ENCODE measurements around the gene XYLT1.

XYLT1 gene

GRCh38 chr16:17213974-17214373 lies 256.8 kb downstream of the XYLT1 start:
- H2BK12ac ChIP-seq (ENCODE audit: low read length in 2 of 2) = no peak overlapping the region
- 56% methylated on average over 3 of the region's 3 CpGs for WGBS

GRCh38 chr16:17213025-17213424 lies 257.7 kb downstream of the XYLT1 start:
- no peak overlapping the region for H2BK5ac ChIP-seq (ENCODE audit: low read depth, low read length, poor library complexity, severe bottlenecking)
- H2AK5ac ChIP-seq (ENCODE audit: low read length, severe bottlenecking) = no peak overlapping the region
- no peak overlapping the region for H3K23ac ChIP-seq (ENCODE audit: low read length in 2 of 2)
- no peak overlapping the region for H3K27ac ChIP-seq (ENCODE audit: low read length, poor library complexity, severe bottlenecking)
- H4K8ac ChIP-seq (ENCODE audit: low read length) = no peak overlapping the region
- H3K9ac ChIP-seq (ENCODE audit: low read length) = no peak overlapping the region
- peaks cover 8% of the 10 kb centered on the region for H3K9me3 ChIP-seq (ENCODE audit: control insufficient read depth, low read length)
- H3K4me2 ChIP-seq (ENCODE audit: low read length, poor library complexity, severe bottlenecking) = no peak overlapping the region
- no peaks in the 10 kb centered on the region for H3K27me3 ChIP-seq (ENCODE audit: control insufficient read depth in 1 of 2, insufficient read depth in 1 of 2, low read length in 2 of 2)
- no peak overlapping the region for H2BK12ac ChIP-seq (ENCODE audit: low read length in 2 of 2)
- H3K4me3 ChIP-seq (ENCODE audit: insufficient read depth in 1 of 2, low read depth in 1 of 2, low read length in 2 of 2) = no peak overlapping the region
- H2AFZ ChIP-seq (ENCODE audit: low read depth, low read length) = no peak overlapping the region
- no peak overlapping the region for H3K4ac ChIP-seq (ENCODE audit: low read depth in 1 of 2, low read length in 2 of 2)
- no peak overlapping the region for H3K14ac ChIP-seq (ENCODE audit: low read length in 2 of 2)
- H3K18ac ChIP-seq (ENCODE audit: low read depth in 1 of 2, low read length in 2 of 2) = no peak overlapping the region
- no peak overlapping the region for H4K91ac ChIP-seq (ENCODE audit: low read length)
- H2BK15ac ChIP-seq (ENCODE audit: low read depth, poor library complexity, severe bottlenecking) = no peak overlapping the region
- H3K36me3 ChIP-seq (ENCODE audit: control insufficient read depth in 1 of 2, insufficient read depth in 2 of 2, low read depth in 1 of 2, low read length in 2 of 2) = peaks cover 0 to 21% of the 10 kb centered on the region in 2 experiments
- no peaks in the 10 kb centered on the region for H3K79me1 ChIP-seq (replicated peaks; ENCODE audit: low read length, poor library complexity, severe bottlenecking)
- H2BK120ac ChIP-seq (ENCODE audit: low read depth, low read length) = no peak overlapping the region
- DNase-seq = no peak
- no peaks in the 10 kb centered on the region for H3K4me1 ChIP-seq (ENCODE audit: control insufficient read depth, insufficient read depth, low read depth, low read length)
- WGBS = 66% methylated on average over 2 of the region's 2 CpGs

More at GRCh38 chr16:17213974-17214373, 256.8 kb downstream of the XYLT1 start:
- no peak overlapping the region for H3K4ac ChIP-seq (ENCODE audit: low read depth in 1 of 2, low read length in 2 of 2)
- no peak overlapping the region for H2BK15ac ChIP-seq (ENCODE audit: low read depth, poor library complexity, severe bottlenecking)
- no peak overlapping the region for H3K18ac ChIP-seq (ENCODE audit: low read depth in 1 of 2, low read length in 2 of 2)
- H3K27ac ChIP-seq (ENCODE audit: low read length, poor library complexity, severe bottlenecking) = no peak overlapping the region
- no peak overlapping the region for H2AK5ac ChIP-seq (ENCODE audit: low read length, severe bottlenecking)
- no peak overlapping the region for H4K91ac ChIP-seq (ENCODE audit: low read length)
- peaks cover 8% of the 10 kb centered on the region for H3K9me3 ChIP-seq (ENCODE audit: control insufficient read depth, low read length)
- H4K8ac ChIP-seq (ENCODE audit: low read length) = no peak overlapping the region
- H2BK5ac ChIP-seq (ENCODE audit: low read depth, low read length, poor library complexity, severe bottlenecking) = no peak overlapping the region
- no peak overlapping the region for H3K14ac ChIP-seq (ENCODE audit: low read length in 2 of 2)
- H3K4me2 ChIP-seq (ENCODE audit: low read length, poor library complexity, severe bottlenecking) = no peak overlapping the region
- no peak overlapping the region for H3K23ac ChIP-seq (ENCODE audit: low read length in 2 of 2)
- no peaks in the 10 kb centered on the region for H3K27me3 ChIP-seq (ENCODE audit: control insufficient read depth in 1 of 2, insufficient read depth in 1 of 2, low read length in 2 of 2)
- no peak overlapping the region for H2BK120ac ChIP-seq (ENCODE audit: low read depth, low read length)
- H2AFZ ChIP-seq (ENCODE audit: low read depth, low read length) = no peak overlapping the region
- H3K9ac ChIP-seq (ENCODE audit: low read length) = no peak overlapping the region
- no peaks in the 10 kb centered on the region for H3K79me1 ChIP-seq (replicated peaks; ENCODE audit: low read length, poor library complexity, severe bottlenecking)
- H3K4me1 ChIP-seq (ENCODE audit: control insufficient read depth, insufficient read depth, low read depth, low read length) = no peaks in the 10 kb centered on the region
- H3K4me3 ChIP-seq (ENCODE audit: insufficient read depth in 1 of 2, low read depth in 1 of 2, low read length in 2 of 2) = no peak overlapping the region
- DNase-seq = no peak
- peaks cover 0 to 21% of the 10 kb centered on the region in 2 experiments for H3K36me3 ChIP-seq (ENCODE audit: control insufficient read depth in 1 of 2, insufficient read depth in 2 of 2, low read depth in 1 of 2, low read length in 2 of 2)

GRCh38 chr16:17212606-17213005 lies 258.2 kb downstream of the XYLT1 start:
- WGBS = 45% methylated on average over 6 of the region's 6 CpGs

GRCh38 chr16:17211797-17212196 lies 259.0 kb downstream of the XYLT1 start:
- Histone ChIP-seq H2BK5ac (ENCODE audit: low read depth, low read length, poor library complexity, severe bottlenecking) (no peak overlapping the region), H2BK120ac (ENCODE audit: low read depth, low read length) (no peak overlapping the region), H3K79me1 (replicated peaks; ENCODE audit: low read length, poor library complexity, severe bottlenecking) (no peaks in the 10 kb centered on the region), H3K4ac (ENCODE audit: low read depth in 1 of 2, low read length in 2 of 2) (no peak overlapping the region), H3K14ac (ENCODE audit: low read length in 2 of 2) (no peak overlapping the region), H4K91ac (ENCODE audit: low read length) (no peak overlapping the region), H2BK12ac (ENCODE audit: low read length in 2 of 2) (no peak overlapping the region), H4K8ac (ENCODE audit: low read length) (no peak overlapping the region), H2AFZ (ENCODE audit: low read depth, low read length) (no peak overlapping the region), H3K23ac (ENCODE audit: low read length in 2 of 2) (no peak overlapping the region), H3K27me3 (ENCODE audit: control insufficient read depth in 1 of 2, insufficient read depth in 1 of 2, low read length in 2 of 2) (no peaks in the 10 kb centered on the region), H2AK5ac (ENCODE audit: low read length, severe bottlenecking) (no peak overlapping the region), H3K27ac (ENCODE audit: low read length, poor library complexity, severe bottlenecking) (no peak overlapping the region), H3K4me3 (ENCODE audit: insufficient read depth in 1 of 2, low read depth in 1 of 2, low read length in 2 of 2) (no peak overlapping the region), H3K4me1 (ENCODE audit: control insufficient read depth, insufficient read depth, low read depth, low read length) (no peaks in the 10 kb centered on the region), H3K9me3 (ENCODE audit: control insufficient read depth, low read length) (peaks cover 8% of the 10 kb centered on the region), H3K18ac (ENCODE audit: low read depth in 1 of 2, low read length in 2 of 2) (no peak overlapping the region), H2BK15ac (ENCODE audit: low read depth, poor library complexity, severe bottlenecking) (no peak overlapping the region), H3K4me2 (ENCODE audit: low read length, poor library complexity, severe bottlenecking) (no peak overlapping the region), H3K36me3 (ENCODE audit: control insufficient read depth in 1 of 2, insufficient read depth in 2 of 2, low read depth in 1 of 2, low read length in 2 of 2) (peaks cover 0 to 21% of the 10 kb centered on the region in 2 experiments), H3K9ac (ENCODE audit: low read length) (no peak overlapping the region)
- 27% methylated on average over 4 of the region's 4 CpGs for WGBS
- no peak for DNase-seq

More at GRCh38 chr16:17212606-17213005, 258.2 kb downstream of the XYLT1 start:
- Histone ChIP-seq H3K4me1 (ENCODE audit: control insufficient read depth, insufficient read depth, low read depth, low read length) (no peaks in the 10 kb centered on the region), H3K27me3 (ENCODE audit: control insufficient read depth in 1 of 2, insufficient read depth in 1 of 2, low read length in 2 of 2) (no peaks in the 10 kb centered on the region), H3K79me1 (replicated peaks; ENCODE audit: low read length, poor library complexity, severe bottlenecking) (no peaks in the 10 kb centered on the region), H3K36me3 (ENCODE audit: control insufficient read depth in 1 of 2, insufficient read depth in 2 of 2, low read depth in 1 of 2, low read length in 2 of 2) (peaks cover 0 to 21% of the 10 kb centered on the region in 2 experiments), H3K4me2 (ENCODE audit: low read length, poor library complexity, severe bottlenecking) (no peak overlapping the region), H2AFZ (ENCODE audit: low read depth, low read length) (no peak overlapping the region), H2BK12ac (ENCODE audit: low read length in 2 of 2) (no peak overlapping the region), H2BK15ac (ENCODE audit: low read depth, poor library complexity, severe bottlenecking) (no peak overlapping the region), H3K4me3 (ENCODE audit: insufficient read depth in 1 of 2, low read depth in 1 of 2, low read length in 2 of 2) (no peak overlapping the region), H2BK120ac (ENCODE audit: low read depth, low read length) (no peak overlapping the region), H3K23ac (ENCODE audit: low read length in 2 of 2) (no peak overlapping the region), H4K91ac (ENCODE audit: low read length) (no peak overlapping the region), H3K9ac (ENCODE audit: low read length) (no peak overlapping the region), H3K9me3 (ENCODE audit: control insufficient read depth, low read length) (peaks cover 8% of the 10 kb centered on the region), H3K14ac (ENCODE audit: low read length in 2 of 2) (no peak overlapping the region), H3K27ac (ENCODE audit: low read length, poor library complexity, severe bottlenecking) (no peak overlapping the region), H2BK5ac (ENCODE audit: low read depth, low read length, poor library complexity, severe bottlenecking) (no peak overlapping the region), H3K4ac (ENCODE audit: low read depth in 1 of 2, low read length in 2 of 2) (no peak overlapping the region), H2AK5ac (ENCODE audit: low read length, severe bottlenecking) (no peak overlapping the region), H4K8ac (ENCODE audit: low read length) (no peak overlapping the region), H3K18ac (ENCODE audit: low read depth in 1 of 2, low read length in 2 of 2) (no peak overlapping the region)
- no peak for DNase-seq

Measured in mesenchymal stem cell (in vitro differentiated cells and primary cell).